GM23338 (cell line): ENCODE data around the gene CHMP4B. TPM values are rescaled to one million over a fixed set of nuclear protein-coding genes. Genes with fewer than 3 reads are reported as not detected.

Source experiments
- ATAC-seq: fragments of 200-7000 bp; cut with Tn5 transposase; 3 replicates; pipeline ENCODE4 v1.9.1; 2020
- DNase-seq: peaks from one replicate; pipeline ENCODE4 v3.0.0-alpha.2; 2015; ENCODE audit warnings: low spot score
- H2AFZ ChIP-seq: fragments of 200-600 bp; sonication (generic); 2 replicates; pipeline ENCODE4 v1.8.0; 2016; ENCODE audit warnings: antibody characterized with exemption, mild to moderate bottlenecking, moderate library complexity
- H3F3A ChIP-seq: fragments of 200-600 bp; sonication (generic); replicated peaks from 2 replicates; pipeline ENCODE4 v1.8.0; 2017; ENCODE audit warnings: antibody characterized with exemption, mixed run types, low read depth
- H3K27ac ChIP-seq: fragments of 200-600 bp; sonication (generic); 2 replicates; pipeline ENCODE4 v1.6.1; 2016; ENCODE audit warnings: low read depth
- H3K27me3 ChIP-seq: fragments of 200-600 bp; sonication (generic); 2 replicates; pipeline ENCODE4 v1.8.0; 2016; ENCODE audit warnings: mild to moderate bottlenecking, mixed run types, moderate library complexity; ENCODE audit not compliant: insufficient read depth
- H3K36me3 ChIP-seq: fragments of 200-600 bp; sonication (generic); 2 replicates; pipeline ENCODE4 v1.8.0; 2016; ENCODE audit warnings: mild to moderate bottlenecking; ENCODE audit not compliant: insufficient read depth
- H3K4me1 ChIP-seq: fragments of 200-600 bp; sonication (generic); 2 replicates; pipeline ENCODE4 v1.8.0; 2016; ENCODE audit warnings: mild to moderate bottlenecking, moderate library complexity; ENCODE audit not compliant: insufficient read depth
- H3K4me2 ChIP-seq: fragments of 200-600 bp; sonication (generic); 2 replicates; pipeline ENCODE4 v1.7.1; 2017; ENCODE audit warnings: mixed run types
- H3K4me3 ChIP-seq: fragments of 200-600 bp; sonication (generic); 2 replicates; pipeline ENCODE4 v1.6.1; 2016; ENCODE audit warnings: mixed run types
- H3K79me2 ChIP-seq: fragments of 200-600 bp; sonication (generic); replicated peaks from 2 replicates; pipeline ENCODE4 v1.8.0; 2017; ENCODE audit warnings: mild to moderate bottlenecking; ENCODE audit not compliant: insufficient read depth
- H3K9me2 ChIP-seq: fragments of 200-600 bp; sonication (generic); 2 replicates; pipeline ENCODE4 v1.8.0; 2017; ENCODE audit not compliant: insufficient read depth
- H4K20me1 ChIP-seq: fragments of 200-600 bp; sonication (generic); replicated peaks from 2 replicates; pipeline ENCODE4 v1.8.0; 2017; ENCODE audit warnings: mild to moderate bottlenecking; ENCODE audit not compliant: insufficient read depth
- H3K27ac Mint-ChIP-seq: 2 replicates; pipeline ENCODE4 v1.8.0; 2020; ENCODE audit warnings: inconsistent platforms, mild to moderate bottlenecking, moderate library complexity, mixed read lengths
- H3K27me3 Mint-ChIP-seq: 3 replicates; pipeline ENCODE4 v1.8.0; 2022; ENCODE audit warnings: low read depth, mild to moderate bottlenecking, moderate library complexity, mixed read lengths, inconsistent platforms; ENCODE audit not compliant: insufficient read depth, poor library complexity
- H3K36me3 Mint-ChIP-seq: 3 replicates; pipeline ENCODE4 v1.8.0; 2021; ENCODE audit warnings: low read depth, mild to moderate bottlenecking, inconsistent platforms, moderate library complexity, mixed read lengths
- H3K4me1 Mint-ChIP-seq: 3 replicates; pipeline ENCODE4 v1.8.0; 2020; ENCODE audit warnings: mild to moderate bottlenecking, inconsistent platforms, mixed read lengths
- H3K4me3 Mint-ChIP-seq: 3 replicates; pipeline ENCODE4 v1.8.0; 2021; ENCODE audit warnings: moderate library complexity, mild to moderate bottlenecking, inconsistent platforms, mixed read lengths
- H3K9me3 Mint-ChIP-seq: 3 replicates; pipeline ENCODE4 v1.8.0; 2020; ENCODE audit warnings: moderate library complexity, mild to moderate bottlenecking, inconsistent platforms, mixed read lengths
- CREB1 ChIP-seq: fragments of 250-450 bp; sonication (Bioruptor Pico); IDR thresholded peaks from 2 replicates; pipeline ENCODE4 v1.5.0; 2020; ENCODE audit warnings: low read depth, mild to moderate bottlenecking, moderate library complexity
- CTCF ChIP-seq, 2 experiments: fragments of 200-600 bp in 1 of 2; sonication (generic) in 1 of 2; conservative IDR thresholded peaks; 2 replicates each; pipeline versions ENCODE4 v1.5.1 to v1.6.1; 2016 to 2017; ENCODE audit warnings: antibody characterized with exemption in 2 of 2, low read depth in 2 of 2, mild to moderate bottlenecking in 2 of 2, moderate library complexity in 1 of 2
- ETS1 ChIP-seq: IDR thresholded peaks from 2 replicates; pipeline ENCODE4 v1.6.1; 2016; ENCODE audit warnings: antibody characterized with exemption
- EZH2 ChIP-seq: fragments of 200-600 bp; sonication (generic); IDR thresholded peaks from one replicate; pipeline ENCODE4 v1.8.0; 2017; ENCODE audit warnings: antibody characterized with exemption, mild to moderate bottlenecking, low read depth; ENCODE audit not compliant: unreplicated experiment
- EZH2phosphoT487 ChIP-seq: fragments of 200-600 bp; sonication (generic); IDR thresholded peaks from one replicate; pipeline ENCODE4 v1.8.1; 2018; ENCODE audit warnings: antibody characterized with exemption; ENCODE audit not compliant: unreplicated experiment
- JUNB ChIP-seq: IDR thresholded peaks from one replicate; pipeline ENCODE4 v1.6.1; 2016; ENCODE audit warnings: antibody characterized with exemption; ENCODE audit not compliant: unreplicated experiment
- NANOG ChIP-seq: IDR thresholded peaks from 2 replicates; pipeline ENCODE4 v1.6.1; 2016; ENCODE audit warnings: antibody characterized with exemption, borderline replicate concordance
- POLR2AphosphoS5 ChIP-seq: IDR thresholded peaks from 2 replicates; pipeline ENCODE4 v1.6.1; 2016; ENCODE audit warnings: antibody characterized with exemption, low read depth
- REST ChIP-seq: IDR thresholded peaks from one replicate; pipeline ENCODE4 v1.6.1; 2018; ENCODE audit warnings: antibody characterized with exemption; ENCODE audit not compliant: unreplicated experiment
- STAT1 ChIP-seq: IDR thresholded peaks from one replicate; pipeline ENCODE4 v1.6.1; 2016; ENCODE audit warnings: antibody characterized with exemption; ENCODE audit not compliant: unreplicated experiment
- ZNF114 ChIP-seq: fragments of 250-450 bp; sonication (Bioruptor Pico); IDR thresholded peaks from 2 replicates; pipeline ENCODE4 v1.5.0; 2020; ENCODE audit warnings: mild to moderate bottlenecking, moderate library complexity
- ZNF331 ChIP-seq: fragments of 250-450 bp; sonication (Bioruptor Pico); IDR thresholded peaks from 2 replicates; pipeline ENCODE4 v1.5.0; 2020; ENCODE audit warnings: low read depth, mild to moderate bottlenecking, moderate library complexity
- ZNF462 ChIP-seq: fragments of 250-450 bp; sonication (Bioruptor Pico); IDR thresholded peaks from 2 replicates; pipeline ENCODE4 v1.5.0; 2020; ENCODE audit warnings: mild to moderate bottlenecking, moderate library complexity
- polyA plus RNA-seq: library from polyadenylated mRNA; unstranded; fragments of >200 nt; fragmentation: Nextera tagmentation; extraction: Ambion mirVana; gene quantifications from 2 replicates; pipeline ENCODE4 v1.2.1, GENCODE V29; 2016
- total RNA-seq: library from RNA; depleted of rRNA; stranded (reverse); fragments of >200 nt; shearing (Covaris generic); gene quantifications from 2 replicates; pipeline ENCODE4 v1.2.3, GENCODE V29; 2014

The CHMP4B gene
- total and polyA plus RNA-seq, 2 experiments from 2014 or later = 14.5 to 49.3 TPM

- peaks cover 41% of the 10 kb centered on the region for H4K20me1 ChIP-seq
- ATAC-seq = peak; percentile 3; the same call in 2 of the 3 replicates
These were observed 1.8 kb downstream of the CHMP4B start for GRCh38 chr20:33812908-33813462.

More at GRCh38 chr20:33812908-33813462, 1.8 kb downstream of the CHMP4B start:
- DNase-seq = peak; percentile 60
- Mint-ChIP-seq H3K27me3 (peaks cover 4% of the 10 kb centered on the region), H3K4me3 (peak overlapping the region; percentile 90), H3K4me1 (peaks cover 25% of the 10 kb centered on the region), H3K27ac (0 out of 2 replicates have a peak overlapping the region, but pooled peaks have one; percentile 14), H3K36me3 (peaks cover 3% of the 10 kb centered on the region; the same call in 1 of the 3 replicates), H3K9me3 (no peaks in the 10 kb centered on the region)
- Histone ChIP-seq H3K4me2 (peak overlapping the region; percentile 100), H3K36me3 (no peaks in the 10 kb centered on the region), H3K79me2 (peaks cover 66% of the 10 kb centered on the region), H3K27ac (0 out of 2 replicates have a peak overlapping the region, but pooled peaks have one; percentile 83), H3F3A (no peaks in the 10 kb centered on the region), H3K9me2 (no peaks in the 10 kb centered on the region), H3K27me3 (no peaks in the 10 kb centered on the region), H3K4me3 (peak overlapping the region; percentile 98), H2AFZ (no peak overlapping the region), H3K4me1 (peaks cover 14% of the 10 kb centered on the region)
- TF ChIP-seq JUNB (no peak), ZNF462 (CRISPR knock-in tag) (no peak), EZH2 (no peak), POLR2AphosphoS5 (no peak), NANOG (no peak), CREB1 (CRISPR knock-in tag) (no peak), ZNF114 (CRISPR knock-in tag) (no peak), STAT1 (no peak), REST (no peak), CTCF (conservative IDR thresholded peaks at IDR 0.05; ENCODE audit: low read depth in 2 of 2) (no peak), ETS1 (no peak), EZH2phosphoT487 (no peak), ZNF331 (CRISPR knock-in tag) (no peak)
